GM12892 (cell line): ENCODE measurements around the gene PHLDA2.

Experiments
- POLR2A ChIP-seq: IDR thresholded peaks from 2 replicates; pipeline ENCODE4 v1.6.1; 2011; ENCODE audit warnings: low read depth, low read length, control low read depth
- POLR2AphosphoS5 ChIP-seq: IDR thresholded peaks from 2 replicates; pipeline ENCODE4 v1.6.1; 2011; ENCODE audit warnings: low read depth, low read length, control low read depth

GRCh38 chr11:2883979-2884815 is 45.0 kb downstream of the PHLDA2 start:
- TF ChIP-seq POLR2A (no peak), POLR2AphosphoS5 (no peak)
